GM18858 (cell line): ENCODE results near the gene TRAPPC10.

ENCODE experiments used
- ATAC-seq: cut with Tn5 transposase; IDR thresholded peaks from one replicate; pipeline ENCODE4 v1.9.1; 2021; ENCODE audit not compliant: unreplicated experiment

Gene TRAPPC10

GRCh38 chr21:44058981-44059380 lies 46.9 kb downstream of the TRAPPC10 start:
- ATAC-seq, result no peak

DNA sequence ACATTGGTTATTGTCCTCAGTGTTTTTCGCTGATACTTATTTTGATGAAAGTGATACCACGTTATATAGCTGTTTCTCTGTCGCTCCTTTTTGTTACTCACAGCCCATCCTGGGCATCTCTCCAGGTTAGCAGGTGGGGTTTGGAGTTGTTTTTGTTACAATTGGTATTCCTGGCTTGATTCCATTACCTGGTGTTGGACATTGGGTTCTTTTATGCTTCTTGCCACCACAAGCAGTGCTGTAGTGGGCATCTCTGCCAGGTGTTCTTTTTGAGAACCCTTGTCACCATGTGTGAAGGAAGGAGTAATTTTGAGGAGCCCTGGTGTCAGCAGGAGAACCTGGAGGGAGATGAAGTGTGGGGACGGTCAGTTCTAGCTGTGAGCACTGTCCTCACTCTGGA lies 47.6 kb downstream of the TRAPPC10 start:
- ATAC-seq, result no peak

DNA sequence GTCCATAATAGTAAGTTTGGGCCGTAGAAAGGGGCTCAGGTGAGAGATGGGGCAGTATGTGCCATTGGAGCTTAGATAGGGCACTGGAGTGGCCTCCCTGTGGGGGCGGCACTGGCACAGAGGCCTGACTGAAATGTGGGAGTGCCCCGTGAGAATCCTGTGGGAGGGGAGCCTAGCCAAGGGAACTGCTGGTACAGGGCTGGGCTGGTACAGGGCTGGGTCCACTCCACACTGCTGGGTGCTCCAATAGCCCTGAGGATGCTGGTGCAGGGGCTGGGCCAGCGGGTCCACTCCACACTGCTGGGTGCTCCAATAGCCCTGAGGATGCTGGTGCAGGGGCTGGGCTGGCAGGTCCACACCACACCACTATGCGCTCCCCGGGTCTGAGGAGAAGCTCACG lies 50.3 kb downstream of the TRAPPC10 start:
- no peak for ATAC-seq

DNA sequence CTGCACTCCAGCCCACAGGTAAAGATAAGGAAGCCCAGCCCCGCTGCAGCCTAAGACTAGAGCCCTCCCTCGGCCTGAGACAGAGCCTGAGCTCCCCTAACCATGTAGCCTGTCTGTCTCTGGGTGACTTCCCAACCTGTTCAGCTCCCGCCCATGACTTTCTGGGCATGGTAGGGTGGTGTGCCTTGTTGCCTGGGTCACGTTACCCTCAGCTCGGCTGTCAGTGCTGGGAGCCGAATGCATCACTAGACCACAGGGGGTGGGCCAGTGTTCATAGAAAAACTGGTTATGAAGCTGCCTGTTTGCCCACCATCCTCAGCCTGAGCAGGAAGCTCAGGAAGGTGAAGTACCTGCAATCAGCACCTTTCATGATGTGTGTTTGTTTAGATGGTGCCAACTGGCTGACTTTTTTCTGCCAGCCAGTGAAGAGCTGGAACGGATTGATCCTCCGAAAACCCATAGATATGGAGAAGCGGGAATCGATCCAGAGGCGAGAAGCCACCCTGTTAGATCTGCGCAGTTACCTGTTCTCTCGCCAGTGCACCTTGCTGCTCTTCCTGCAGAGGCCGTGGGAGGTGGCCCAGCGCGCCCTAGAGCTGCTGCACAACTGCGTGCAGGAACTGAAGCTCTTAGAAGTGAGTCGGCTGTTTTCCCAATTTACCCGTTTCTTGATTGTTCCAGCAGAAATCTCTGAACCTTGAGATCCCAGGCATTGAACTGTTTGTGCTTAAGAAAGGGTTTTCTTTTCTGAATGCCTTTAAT lies 51.2 kb downstream of the TRAPPC10 start:
- ATAC-seq, result no peak

GRCh38 chr21:44064852-44065403 lies 52.8 kb downstream of the TRAPPC10 start:
- no peak for ATAC-seq

DNA sequence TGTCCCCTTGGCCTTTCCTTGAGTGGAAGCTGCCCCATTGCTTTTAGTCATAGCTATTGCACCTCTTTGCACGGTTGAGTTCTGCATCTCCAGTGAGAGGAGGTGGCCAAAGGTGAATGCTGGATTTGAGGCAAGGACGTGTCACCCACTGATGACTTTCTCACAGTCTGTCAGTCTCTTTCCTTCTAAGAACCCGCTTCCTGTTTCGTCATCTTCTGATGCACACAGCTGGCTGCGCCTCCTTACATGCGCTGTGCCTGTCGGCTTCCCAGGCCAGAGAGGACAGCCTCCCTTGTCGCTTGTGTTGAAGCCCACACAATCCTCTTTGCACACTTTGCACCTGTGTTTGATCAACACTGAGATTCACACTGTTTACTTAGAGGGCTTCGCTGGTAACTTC lies 53.3 kb downstream of the TRAPPC10 start:
- no peak for ATAC-seq

- ATAC-seq, result no peak
These were observed 54.0 kb downstream of the TRAPPC10 start for GRCh38 chr21:44066116-44066515.

DNA sequence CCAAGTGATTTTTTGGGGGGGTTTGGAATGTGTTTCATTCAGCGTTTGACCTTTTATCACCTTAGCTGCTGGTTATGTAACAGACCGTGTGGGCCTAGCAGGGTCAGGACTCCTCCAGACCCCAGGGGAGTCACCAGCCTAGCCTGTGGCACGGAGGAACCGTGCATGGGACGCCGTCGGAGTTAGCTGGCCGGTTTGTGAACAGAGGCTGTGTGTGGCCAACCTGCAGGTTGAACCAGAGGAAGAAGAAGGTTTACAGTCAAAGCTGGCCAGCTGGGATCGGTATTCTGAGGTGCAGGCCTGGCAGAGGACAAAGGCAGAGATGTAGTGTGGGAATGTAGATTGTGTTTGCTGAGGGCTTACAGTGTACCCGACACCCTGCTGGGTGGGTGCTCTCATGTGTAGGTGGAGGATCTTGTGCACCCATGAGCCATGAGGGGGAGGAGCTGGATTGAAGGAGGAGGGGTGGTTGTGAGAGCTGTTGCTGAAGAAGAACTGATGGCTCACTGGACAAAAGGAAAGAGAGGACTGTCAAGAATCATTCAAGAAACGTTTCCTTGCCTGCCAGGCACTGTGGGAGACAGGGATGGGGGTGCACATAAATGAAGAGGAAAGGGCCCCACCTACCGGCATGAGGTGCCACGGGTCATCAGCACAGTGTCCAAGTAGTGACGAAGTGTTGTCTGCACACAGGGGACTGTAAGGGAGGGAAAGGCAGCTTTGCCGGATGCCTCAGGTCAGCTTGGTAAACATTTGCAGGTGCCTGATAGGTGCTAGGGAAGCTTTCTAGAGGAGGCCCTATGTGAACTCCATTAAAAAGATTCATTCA lies 55.1 kb downstream of the TRAPPC10 start:
- no peak for ATAC-seq

DNA sequence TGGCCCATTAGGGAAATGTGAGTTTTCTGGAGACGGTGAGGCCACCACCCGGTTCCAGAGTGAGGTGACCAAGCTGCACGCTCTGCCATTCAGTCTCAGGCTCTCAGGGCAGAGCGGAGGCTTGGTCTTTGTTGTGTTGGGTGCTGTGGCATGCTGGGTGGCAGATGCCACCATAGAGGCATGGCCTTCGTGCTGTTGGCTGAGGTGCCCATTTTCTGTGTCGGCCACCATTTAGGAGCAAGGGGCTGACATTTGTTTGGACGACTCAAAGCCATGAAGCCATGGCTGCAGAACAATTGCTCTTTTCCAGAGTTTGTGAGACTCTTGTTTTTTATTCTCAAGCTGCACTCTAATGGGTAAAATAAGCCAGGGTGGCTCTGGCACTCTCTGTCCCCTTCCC lies 58.3 kb downstream of the TRAPPC10 start:
- no peak for ATAC-seq

- no peak for ATAC-seq
These were observed 59.4 kb downstream of the TRAPPC10 start for GRCh38 chr21:44071359-44072104.

DNA sequence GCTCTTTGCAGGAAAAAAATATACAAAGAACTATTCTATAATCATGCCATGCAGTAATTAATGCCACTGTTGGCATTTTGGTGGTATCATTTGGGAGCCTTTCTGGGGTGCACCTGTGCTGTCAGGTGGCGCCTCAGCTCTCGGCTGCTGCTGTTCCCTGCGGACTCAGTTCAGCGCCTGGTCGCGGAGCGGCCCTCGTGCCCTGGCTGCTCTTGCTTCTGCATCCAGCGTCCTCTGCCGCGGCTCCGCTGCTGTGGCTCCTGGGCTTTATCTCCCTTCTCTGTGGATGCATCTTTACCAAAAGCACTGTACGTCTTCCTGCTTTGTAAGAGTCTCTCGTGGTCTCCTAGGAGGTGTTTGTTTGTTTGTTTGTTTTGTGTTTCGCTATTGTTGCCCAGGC lies 60.0 kb downstream of the TRAPPC10 start:
- no peak for ATAC-seq

DNA sequence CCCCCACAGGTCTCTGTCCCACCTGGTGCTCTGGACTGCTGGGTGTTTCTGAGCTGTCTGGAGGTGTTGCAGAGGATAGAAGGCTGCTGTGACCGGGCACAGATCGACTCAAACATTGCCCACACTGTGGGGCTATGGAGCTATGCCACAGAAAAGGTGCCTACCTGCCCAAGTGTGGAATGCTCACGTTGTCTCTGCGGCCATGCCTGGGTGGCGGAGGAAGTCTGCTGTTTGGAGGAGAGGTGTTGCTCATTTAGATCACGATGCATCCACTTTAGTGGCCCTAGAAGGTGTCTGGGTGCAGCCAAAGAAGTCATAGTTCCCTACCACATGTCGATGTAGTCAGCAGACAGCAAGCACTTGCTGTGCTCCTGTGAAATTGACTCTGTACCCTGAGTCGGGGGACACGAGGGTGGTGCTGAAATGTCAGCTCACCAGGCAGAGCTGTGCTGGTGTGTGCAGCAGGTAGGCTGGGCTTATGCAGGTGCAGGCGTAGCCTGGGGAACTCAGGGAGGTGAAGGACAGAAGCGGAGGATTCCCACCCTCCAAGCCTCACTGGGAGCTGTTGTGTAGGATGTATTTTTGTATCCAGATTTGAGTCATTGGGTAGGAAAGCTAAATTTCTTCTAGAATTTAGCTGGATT lies 62.3 kb downstream of the TRAPPC10 start:
- ATAC-seq, result no peak

DNA sequence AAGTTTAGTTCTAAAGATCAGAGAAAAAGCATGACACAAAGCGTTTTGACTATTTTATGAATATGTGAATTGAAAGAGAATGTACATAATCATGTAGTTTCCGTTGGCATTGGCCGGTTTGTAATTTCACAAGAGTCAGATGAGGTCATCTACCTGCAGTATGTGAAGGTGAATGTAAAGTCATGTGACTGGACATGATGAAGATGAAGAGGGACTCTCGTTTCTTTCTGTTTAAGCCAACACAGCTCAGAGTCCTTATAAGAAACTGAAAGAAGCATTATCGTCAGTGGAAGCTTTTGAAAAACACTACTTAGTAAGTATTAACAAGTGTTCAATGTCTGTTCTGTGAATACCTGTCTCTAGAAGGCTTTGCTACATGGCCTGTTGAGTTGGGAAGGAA lies 64.2 kb downstream of the TRAPPC10 start:
- no peak for ATAC-seq

DNA sequence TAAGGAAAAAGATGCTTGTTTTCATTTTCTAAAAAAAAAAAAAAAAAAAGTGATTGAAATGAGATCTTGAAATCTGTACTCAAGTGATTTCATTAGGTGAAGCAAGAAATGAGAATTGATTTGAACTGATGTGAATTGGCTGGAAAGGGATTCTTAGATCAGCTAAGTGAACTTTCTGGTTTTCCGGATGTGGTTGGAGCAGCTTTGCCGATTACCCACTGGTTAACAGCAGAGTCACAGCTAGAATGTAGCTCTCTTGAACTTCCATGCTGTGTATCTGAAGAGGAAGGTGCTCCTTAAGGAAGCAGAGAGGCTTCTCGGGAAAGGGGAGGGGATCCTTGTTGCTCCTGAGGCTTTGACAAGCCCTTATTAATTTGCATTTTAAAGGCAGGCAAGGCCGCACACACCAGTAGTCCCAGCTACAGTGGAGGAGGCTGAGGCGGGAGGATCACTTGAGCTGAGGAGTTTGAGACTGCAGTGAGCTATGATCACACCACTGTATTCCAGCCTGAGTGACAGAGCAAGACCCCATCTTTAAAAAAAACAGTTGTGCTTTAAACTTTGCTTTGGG lies 66.4 kb downstream of the TRAPPC10 start:
- no peak for ATAC-seq

GRCh38 chr21:44079446-44079845 lies 67.3 kb downstream of the TRAPPC10 start:
- ATAC-seq, result no peak

DNA sequence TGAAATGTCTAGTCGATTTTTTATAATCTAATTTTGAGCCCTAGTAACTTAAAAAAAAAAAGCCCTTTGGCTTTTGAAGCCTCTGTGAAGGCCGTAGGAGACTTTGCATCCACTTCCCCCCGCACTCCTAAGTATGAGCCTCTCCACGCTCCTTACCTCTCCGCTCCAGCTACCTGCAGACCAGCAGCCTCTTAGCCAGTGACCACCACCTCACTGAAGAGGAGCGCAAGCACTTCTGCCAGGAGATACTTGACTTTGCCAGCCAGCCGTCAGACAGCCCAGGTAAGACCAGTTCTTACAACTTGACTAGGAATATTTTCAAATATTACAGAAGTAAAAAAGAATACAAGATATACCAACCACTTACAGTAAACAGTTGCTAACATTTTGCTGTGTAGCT lies 67.7 kb downstream of the TRAPPC10 start:
- no peak for ATAC-seq

- ATAC-seq, result no peak
These were observed 70.7 kb downstream of the TRAPPC10 start for GRCh38 chr21:44082648-44083440.

DNA sequence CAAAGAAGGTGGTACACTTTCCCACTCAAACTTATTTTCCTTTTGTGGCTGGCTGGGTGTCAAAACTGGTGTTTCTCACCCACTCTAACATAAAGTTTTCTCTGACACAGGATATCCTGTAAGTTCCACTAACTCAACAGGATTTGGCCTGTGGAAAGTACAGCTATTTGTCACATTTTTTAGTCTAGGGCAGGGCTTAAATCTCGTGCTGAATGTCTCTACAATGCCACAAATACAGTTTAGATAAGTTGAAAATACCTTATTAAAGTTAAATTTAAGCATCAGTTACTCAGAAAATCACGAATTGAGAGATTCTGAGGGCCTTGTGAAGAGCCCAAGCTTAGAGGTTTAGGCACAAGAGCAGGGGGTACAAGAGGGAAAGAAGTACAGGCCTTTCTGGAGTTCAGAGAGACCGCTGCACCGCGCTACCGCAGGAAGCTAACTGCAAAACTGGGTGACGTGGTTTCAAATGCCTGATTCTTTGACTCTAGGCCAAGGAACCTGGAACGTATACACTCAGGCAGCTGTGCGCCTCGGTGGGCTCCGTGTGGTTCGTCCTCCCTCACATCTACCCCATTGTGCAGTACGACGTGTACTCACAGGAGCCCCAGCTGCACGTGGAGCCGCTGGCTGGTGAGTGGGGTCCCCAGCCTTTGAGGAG lies 71.7 kb downstream of the TRAPPC10 start:
- no peak for ATAC-seq
